Fibroblast of villous mesenchyme (primary cell): Measurements from ENCODE around the gene CPM. TPM values are rescaled to one million over a fixed set of nuclear protein-coding genes. Genes with fewer than 3 reads are reported as not detected.
"Not testable (repeated sequence)": the region's sequence is repeated elsewhere in the genome, so short reads cannot be mapped to it uniquely, and the experiment has no call there.

Experiments
- DNase-seq: peaks from one replicate; pipeline ENCODE4 v3.0.0-alpha.2; 2010; ENCODE audit warnings: low read depth
- H3K4me3 ChIP-seq: 2 replicates; pipeline ENCODE4 v1.5.1; 2011; ENCODE audit warnings: low read depth, mild to moderate bottlenecking, low read length
- CTCF ChIP-seq: IDR thresholded peaks from 2 replicates; pipeline ENCODE4 v1.5.1; 2012; ENCODE audit warnings: low read depth, mild to moderate bottlenecking, low read length; ENCODE audit not compliant: insufficient read depth
- small RNA-seq: library from RNA; depleted of rRNA; stranded (forward); fragments of <200 nt; gene quantifications from one replicate; pipeline ENCODE3, GENCODE V24; 2012
- total RNA-seq: library from RNA; depleted of rRNA; stranded (reverse); fragments of >200 nt; gene quantifications from 2 replicates; pipeline ENCODE4 v1.2.3, GENCODE V29; 2012

The CPM gene
- total RNA-seq, 1 donor, result 23.3 TPM

GRCh38 chr12:68804657-68805591 is 128.0 kb downstream of the CPM start:
- no peak for DNase-seq
- H3K4me3 ChIP-seq, result no peak overlapping the region
- TF ChIP-seq CTCF, result no peak

- TF ChIP-seq CTCF, result no peak
- DNase-seq, result no peak
- no peak overlapping the region for H3K4me3 ChIP-seq
These were observed 128.9 kb downstream of the CPM start for GRCh38 chr12:68803948-68804656.

- DNase-seq, result peak; percentile 96
- not testable (repeated sequence) for H3K4me3 ChIP-seq
These were observed 129.9 kb downstream of the CPM start for GRCh38 chr12:68802911-68803651.

- not testable (repeated sequence) for DNase-seq, H3K4me3 ChIP-seq
These were observed 130.6 kb downstream of the CPM start for GRCh38 chr12:68802372-68802745.

Small RNA genes lying within 50 kb of the gene (small RNA-seq; reads per million reads assigned to genes)
- gene AC025423.5, result not detected
- 0.28 reads per million for gene RNU7-4P

Other genes starting within 250 kb of the CPM start
- 50.3 and 53.1 TPM in 2 replicates for gene NUP107, start 246.2 kb downstream of the CPM start, total RNA-seq
- gene SLC35E3, start 187.0 kb downstream of the CPM start, total RNA-seq, result 2.6 and 6.5 TPM in 2 replicates
- gene MDM2, start 125.0 kb downstream of the CPM start, total RNA-seq, result 151 and 245 TPM in 2 replicates